ENCODE measurements around the gene PEX14.

Gene PEX14

DNA sequence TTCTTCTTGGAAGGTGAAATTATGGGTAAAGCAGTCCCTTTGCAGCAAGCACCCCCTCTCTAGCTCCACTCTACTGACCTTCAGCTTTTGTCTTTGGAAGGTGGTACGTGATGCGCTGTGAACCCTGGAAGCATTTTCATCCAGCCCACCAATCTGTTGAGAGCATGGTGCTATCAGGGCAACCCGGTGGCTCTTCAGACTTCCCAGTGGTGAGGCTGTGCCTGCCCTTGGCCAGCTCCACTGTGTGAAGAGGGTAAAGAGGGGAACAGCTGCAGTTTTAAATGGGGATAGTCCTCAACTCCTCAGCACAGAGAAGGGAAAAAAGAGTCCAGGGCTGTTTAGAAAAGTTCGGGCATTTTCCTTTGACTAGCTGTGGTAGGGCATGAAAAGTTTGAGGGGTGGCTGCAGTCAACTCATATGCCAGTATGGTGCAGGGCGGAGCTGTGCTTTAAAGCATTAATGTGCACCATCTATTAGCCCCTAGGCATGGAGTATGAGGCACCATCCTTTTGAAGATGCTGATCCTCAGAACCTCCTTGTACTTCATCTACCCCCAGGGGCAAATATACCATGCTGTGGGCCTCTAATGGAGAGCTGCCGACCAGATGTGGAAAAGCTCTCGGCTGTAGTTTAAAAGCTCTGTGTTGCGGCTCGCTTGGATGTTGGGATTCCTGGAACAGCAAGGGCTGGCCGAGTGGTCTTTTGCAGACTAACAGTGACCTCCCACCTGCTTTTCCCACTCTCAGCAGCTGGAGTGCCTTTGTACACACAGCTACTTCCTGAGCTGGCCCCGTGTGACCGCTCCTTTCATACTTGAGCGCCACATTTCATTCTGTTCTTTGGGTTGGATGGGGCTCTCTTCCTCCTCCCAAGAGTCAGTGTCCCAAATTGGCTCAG, 123.0 kb downstream of the PEX14 start:
- no peak for DNase-seq (ENCODE audit: low spot score)

DNA sequence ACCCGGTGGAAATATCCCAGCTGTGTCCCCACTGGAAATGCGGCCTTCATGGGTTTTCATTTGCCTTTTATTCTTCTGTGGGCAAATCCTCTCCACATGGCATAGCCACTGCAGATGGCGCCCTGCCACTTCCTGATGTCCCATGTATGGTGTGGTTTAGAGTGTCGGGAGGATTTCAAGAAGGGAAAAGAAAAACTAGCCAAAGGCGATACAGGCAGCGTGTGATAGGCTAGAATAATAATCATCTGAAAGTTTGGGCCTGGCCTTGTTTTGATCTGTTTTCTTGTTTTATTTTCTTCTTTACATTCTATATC, 123.6 kb downstream of the PEX14 start:
- DNase-seq (ENCODE audit: low spot score), result no peak

DNA sequence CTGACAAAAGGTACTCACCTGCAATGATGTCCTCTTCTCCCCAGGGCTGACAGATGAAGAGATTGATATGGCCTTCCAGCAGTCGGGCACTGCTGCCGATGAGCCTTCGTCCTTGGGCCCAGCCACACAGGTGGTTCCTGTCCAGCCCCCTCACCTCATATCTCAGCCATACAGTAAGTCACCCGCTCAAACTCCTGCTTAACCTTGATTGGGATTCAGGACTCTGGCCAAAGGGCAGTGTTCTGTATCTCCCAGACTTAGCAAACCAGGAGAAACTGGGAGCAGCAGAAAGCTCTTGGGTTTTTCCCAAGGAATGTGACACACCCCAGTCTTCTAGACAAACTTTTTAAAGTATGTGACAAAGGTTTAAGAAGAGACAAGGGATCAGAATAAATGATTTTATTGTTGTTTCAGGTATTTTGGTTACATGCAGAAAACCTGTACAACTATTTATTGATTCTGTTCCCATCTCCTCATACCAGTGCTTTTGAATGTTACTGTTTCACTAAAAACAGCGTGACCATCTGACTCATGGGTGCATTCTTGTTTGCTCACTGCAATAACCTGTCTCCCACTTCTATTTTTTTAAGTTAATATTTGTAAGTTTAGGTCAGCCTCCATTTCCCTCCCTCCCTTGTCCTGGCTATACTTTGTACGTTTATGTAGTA, 124.6 kb downstream of the PEX14 start:
- DNase-seq (ENCODE audit: low spot score), result no peak

DNA sequence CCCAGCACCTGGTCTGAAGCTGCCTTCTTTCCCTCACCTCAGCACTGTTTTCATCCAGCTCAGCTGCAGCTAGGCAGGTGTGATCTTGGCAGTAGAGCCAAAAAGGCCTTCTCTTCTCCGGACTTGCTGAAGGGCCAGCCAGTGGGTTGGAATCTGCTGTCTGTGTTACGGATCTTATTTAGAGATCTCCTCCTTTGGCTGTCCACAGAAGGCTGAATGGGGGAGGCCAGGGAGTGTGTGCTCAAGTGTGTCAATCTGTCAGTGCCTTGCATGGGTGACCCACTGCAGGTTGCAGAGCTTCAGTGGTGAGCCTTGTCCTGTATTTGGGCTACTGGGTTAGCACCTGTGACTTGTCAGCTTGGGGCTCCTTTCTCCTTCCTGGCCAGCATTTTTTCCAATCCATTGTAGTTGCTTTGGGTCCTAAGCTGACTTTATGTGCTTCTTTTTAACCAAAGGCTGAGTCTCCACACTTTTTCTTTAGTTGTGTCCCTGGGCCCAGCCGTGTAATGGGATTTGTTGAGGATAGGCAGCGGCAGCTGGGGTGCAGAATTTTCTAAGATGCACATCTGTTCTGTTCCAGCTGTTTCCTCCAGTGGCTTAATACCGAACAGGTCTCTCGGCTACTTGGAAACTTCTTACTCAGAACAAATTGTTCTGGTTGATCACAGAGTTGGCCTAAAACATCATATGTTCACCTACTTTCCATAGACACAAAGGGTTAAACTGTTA, 126.8 kb downstream of the PEX14 start:
- DNase-seq (ENCODE audit: low spot score), result no peak

DNA sequence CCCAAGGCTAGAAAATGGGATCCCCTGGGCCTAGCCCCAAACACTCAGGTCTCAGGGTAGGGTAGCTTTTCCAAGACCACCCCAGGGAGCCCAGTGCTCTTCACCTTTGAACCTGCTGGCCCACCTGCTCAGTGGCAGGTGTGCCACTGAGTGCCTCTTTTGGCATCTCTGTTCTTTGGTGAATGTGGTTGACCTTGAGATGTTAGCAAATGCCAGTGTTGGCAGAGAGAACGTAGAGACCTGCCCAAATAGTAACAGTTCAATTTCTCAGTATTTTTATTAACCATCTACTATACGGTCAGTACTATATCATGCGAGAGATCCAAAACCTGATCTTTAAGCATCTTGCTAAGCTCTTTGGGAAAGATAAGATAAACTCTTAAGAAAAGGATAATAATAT, 128.2 kb downstream of the PEX14 start:
- no peak for DNase-seq (ENCODE audit: low spot score)

DNA sequence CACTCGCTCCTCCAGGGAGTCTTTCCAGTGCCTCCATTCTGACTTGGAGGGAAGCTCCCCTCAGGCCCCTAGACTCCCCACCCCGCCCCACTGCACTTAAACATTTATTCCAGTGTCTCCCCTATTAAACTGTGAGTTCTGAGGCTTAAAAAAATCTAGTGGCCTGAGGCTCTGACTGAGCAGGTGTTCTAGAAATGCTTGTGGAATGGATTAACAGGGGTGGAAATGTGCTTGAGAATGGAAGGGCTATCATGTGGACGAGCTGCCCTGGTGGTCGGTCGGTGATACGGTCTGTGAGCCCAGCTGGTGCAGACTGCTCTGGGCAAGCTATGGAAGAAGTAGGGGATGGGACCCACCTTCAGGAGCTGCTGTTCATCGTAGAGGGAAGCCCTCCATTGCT, 130.2 kb downstream of the PEX14 start:
- DNase-seq (ENCODE audit: low spot score), result no peak

DNA sequence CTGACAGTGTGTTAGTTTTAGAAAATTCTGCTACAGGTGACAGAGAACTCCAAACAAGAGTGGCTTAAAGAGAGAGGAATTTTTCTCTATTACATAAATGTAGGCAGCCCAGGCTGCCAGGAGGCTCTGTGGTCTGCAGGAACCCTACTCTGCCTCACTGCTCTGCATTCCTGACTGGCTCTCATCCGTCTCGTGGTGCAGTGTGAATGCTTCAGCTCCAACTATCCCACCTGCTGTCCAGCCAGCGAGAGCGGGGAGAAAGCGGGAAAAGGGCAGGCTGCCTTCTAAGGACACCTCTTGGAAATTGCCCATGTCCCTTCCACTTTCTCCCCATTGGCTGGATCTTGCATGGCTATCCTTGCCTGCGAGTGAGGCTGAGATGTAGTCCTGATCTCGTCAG, 131.3 kb downstream of the PEX14 start:
- DNase-seq (ENCODE audit: low spot score), result no peak

DNA sequence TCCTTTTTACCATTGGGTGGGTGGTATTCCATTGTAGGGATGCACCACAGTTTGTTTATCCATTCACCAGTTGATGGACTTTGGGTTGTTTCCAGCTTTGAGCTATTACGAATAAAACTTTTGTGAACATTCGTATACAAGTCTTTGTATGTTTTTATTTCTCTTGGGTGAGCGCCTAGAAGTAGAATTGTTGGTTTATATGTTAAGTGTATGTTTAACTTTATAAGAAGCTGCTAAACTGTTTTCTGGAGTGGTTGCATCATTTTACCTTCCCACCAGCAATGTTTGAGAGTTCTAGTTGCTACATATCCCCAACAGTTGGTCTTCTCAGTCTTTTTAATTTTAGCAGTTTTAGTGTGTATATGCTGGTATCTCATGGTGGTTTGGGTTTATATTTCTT, 132.5 kb downstream of the PEX14 start:
- no peak for DNase-seq (ENCODE audit: low spot score)

DNA sequence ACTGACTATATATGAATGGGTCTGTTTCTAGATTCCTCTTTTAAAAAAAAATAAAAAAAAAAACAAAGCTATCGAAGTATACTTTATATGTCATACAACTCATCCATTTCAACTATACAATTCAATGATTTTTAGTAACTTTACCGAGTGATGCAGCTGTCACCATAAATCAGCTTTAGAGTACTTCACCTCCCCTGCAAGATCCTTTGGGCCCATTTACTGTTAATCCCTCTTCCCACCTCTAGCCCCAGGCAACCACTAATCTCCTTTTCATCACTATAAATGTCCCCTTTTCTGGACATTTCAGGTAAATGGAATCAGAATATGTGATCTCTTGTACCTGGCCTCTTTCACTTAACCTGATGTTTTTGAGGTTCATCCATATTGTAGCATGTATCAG, 133.9 kb downstream of the PEX14 start:
- DNase-seq (ENCODE audit: low spot score), result no peak

DNA sequence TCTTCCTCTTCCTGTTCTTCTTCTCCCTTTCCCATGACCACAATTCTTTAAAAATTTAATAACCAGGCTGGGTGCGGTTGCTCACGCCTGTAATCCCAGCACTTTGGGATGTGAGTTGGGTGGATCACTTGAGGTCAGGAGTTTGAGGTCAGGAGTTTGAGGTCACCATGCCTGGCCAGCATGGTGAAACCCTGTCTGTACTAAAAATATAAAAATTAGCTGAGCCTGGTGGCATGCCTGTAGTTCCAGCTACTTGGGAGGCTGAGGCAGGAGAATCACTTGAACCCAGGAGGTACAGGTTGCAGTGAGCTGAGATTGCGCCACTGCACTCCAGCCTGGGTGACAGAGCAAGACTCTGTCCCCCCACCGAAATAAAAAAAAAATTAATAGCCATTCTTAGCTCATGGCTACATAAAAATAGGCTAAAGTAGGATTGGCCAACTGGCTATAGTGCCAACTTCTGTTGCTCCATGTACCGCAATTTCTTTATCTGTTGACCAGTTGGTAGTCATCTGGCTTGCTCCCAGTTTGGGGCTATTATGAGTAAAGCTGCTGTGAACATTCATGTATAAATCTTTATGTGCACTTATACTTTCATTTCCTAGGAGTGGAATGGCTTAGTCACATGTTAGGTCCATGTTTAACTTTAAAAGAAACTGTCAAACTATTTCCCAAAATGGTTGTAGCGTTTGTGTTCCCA, 136.3 kb downstream of the PEX14 start:
- DNase-seq (ENCODE audit: low spot score), result no peak

DNA sequence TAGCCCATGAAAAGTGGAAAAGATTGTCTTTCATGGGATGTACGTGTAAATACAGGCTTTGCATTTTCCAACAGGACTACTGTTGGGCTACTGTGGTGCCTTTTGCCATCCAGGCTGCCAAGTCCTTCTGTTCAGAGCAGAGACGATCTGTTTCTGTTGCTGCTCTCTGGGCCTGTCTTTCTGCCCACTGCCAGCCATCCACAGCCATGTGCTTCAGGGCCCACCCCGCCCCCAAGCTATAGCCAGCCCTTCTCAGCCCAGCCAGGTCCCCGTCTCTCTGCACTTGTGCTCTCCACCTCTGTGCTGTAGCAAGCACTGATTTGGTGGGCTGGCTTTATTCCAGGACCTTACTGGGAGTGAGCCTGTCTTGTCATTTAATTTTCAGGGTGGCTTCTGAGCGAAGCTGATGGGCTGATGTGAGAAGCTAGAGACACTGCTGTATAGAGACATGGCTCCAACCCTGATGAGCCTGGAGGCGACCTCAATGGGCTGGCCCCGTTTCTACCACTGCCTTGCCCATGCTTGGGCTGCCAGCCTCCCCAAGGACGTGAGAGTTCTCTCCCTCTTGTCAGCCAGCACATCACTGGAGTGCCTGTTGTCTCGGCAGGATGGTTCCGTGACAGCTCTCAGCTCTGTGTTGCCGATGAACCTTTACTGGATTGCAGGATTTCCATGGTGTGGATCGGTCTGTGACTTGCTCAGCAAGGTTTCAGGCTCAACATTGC, 137.8 kb downstream of the PEX14 start:
- DNase-seq (ENCODE audit: low spot score), result no peak

DNA sequence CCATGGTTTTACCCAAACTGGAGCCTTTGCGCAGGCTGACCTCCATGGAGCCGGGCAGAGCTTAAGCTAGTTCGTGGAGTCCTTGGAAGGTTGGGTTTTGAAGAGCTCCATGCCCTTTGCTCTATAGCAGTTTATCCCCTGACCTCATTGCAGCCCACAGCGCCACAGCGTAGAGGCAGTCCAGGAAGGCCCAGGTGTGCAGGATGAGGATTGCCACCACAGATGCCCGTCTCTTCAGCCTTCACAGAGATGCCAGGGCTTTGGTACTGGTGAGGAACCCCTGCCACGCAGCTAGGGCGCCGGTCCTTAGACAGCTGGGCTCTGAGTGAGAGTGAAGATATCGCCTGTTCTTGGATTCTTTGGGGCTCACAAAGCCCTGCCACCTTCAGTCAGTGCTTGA, 138.6 kb downstream of the PEX14 start:
- DNase-seq (ENCODE audit: low spot score), result no peak

DNA sequence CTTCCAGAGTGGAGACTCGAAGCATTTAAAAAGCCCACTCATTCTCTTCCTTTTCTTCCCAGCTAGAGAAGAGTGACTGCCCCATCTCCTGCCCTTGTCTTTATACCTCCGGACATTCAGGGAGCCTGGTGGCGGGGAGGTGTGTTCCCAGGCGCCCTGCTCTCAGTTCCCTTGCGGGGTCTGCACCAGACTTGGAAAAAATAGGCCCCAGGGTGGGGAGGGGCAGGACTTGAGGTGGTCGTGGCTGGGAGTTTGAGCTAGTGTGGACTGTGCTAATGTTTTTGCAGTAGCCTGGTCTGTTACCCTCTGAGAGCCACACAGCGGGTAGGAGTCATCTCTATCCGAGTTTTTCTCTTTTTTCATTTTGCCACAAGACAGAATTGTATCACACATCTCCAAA, 139.1 kb downstream of the PEX14 start:
- no peak for DNase-seq (ENCODE audit: low spot score)

DNA sequence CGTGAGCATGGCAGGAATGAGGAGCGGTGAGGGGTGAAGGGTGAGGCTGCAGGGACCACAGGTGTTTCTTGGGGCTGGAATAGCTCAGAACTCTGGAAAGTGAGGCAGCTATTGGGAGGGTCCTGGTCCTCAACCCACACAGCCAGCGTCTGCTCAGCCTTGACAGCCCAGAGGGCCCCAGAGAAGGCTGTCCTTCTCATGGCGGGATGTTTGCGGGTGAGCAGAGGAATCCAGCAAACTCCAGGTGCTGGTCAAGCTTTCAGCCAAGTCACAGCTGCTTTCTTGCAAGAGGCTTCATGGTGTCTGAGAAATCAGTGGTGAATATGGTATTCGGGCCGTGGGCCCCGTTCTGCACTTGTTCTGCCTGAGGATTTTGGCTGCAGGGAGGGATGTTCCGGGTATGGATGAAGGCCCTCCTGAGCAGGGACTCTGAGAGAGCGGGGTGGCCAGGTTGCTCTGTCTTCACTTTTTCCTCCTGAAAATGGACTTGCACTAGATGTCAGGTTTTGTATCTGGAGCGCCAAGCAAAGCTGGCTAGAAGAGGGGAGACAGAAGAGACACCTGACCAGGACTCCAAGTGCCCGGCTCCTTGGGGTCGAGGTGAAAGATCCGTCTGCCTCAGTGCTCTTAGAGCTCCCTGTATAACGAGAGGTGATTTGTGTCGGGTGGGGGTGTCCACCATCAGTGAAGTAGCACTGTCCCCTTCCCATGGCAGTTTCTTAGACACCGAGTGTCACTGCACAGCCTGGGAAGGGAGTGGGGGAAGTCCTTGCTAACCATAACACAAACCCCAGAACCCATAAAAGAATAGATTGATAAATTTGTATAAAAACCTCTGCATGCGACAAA, 139.9 kb downstream of the PEX14 start:
- no peak for DNase-seq (ENCODE audit: low spot score)

DNA sequence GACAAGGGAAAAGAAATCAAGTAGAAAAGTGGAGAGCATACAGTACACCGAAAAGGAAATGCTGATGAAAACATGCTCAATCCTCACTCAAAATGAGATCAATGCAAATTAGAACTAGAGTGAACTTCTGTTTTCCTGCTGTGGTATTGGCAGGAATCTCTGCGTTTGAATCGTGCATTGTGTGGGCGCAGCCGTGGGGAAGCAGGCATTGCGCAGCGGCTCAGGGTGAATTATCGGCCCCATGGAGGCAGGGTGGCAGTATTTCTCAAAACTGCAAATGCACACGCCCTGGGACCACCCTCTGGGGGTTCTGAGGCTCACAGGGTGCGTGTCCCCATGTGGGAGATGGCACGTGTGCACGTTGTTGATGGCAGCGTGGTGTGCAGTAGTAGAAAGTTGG, 140.6 kb downstream of the PEX14 start:
- DNase-seq (ENCODE audit: low spot score), result no peak

DNA sequence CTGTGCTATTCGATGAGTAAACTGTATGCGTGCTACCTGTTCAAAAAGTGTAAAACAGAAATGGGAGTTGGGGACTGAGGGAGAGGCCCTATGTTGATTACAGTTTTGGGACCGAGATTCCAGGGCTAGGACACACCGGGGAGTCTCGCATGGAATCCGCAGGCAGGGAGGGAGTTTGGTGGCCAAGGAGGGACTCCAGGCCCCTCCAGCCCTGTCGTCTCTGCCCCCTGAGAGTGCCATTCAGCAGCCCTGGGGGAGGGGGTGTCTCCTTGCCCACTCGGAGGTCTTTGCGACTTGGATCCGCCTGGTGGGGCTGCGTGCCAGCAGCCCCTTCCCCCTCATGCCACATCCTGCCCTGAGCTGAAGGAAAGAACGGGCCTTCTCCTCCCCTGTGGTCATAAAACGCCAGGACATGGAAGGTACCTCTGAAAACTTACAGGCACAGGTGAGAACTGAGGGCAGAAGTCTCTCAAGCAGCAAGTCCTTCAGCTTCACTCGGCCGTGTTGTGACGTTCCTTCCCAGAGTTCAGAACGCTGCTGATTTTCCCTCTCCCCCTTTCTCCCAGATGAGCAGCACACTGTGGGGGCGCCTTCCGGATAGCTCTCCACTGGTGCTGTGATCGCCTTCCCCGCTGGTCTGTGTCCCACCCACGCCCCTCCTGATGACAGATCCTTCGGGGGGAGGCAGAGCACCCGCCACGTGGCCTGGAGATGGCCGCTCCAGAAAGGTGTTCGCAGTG, 141.4 kb downstream of the PEX14 start:
- no peak for DNase-seq (ENCODE audit: low spot score)

DNA sequence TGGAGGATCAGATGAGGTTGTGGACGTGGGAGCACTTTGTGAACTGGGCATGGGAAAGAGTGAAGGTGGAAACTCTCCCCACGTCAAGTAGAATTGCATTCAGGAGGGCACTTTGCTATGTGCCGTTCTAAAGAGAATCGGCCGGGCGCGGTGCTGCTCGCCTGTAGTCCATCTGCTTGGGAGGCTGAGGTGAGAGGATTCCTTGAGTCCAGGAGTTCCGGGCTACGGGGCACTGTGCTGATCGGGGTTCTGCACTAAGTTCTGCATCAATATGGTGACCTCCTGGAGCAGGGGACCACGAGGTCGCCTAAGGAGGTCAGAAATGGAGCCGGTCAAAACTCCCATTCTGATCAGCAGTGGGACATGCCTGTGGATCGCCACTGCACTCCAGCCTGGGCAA, 141.9 kb downstream of the PEX14 start:
- DNase-seq (ENCODE audit: low spot score), result no peak

DNA sequence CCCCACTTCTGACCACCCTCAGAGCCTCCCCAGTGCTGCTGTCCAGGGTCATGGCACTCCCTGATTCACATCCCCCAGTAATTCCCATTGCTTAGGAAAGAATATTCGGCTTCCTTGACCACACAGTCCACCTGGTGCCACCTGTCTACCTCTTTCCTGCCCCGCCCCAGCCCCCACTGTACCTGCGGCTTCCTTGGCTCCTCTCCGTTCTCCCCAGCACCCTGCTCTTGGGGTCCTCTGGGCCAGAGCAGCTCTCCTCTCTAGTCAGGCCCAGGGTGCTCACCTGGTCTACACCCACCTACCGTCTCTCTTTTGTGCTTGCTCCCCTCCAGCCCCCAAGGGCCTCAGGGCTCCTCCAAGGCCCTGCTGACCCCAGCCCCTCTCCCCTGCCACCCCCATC, 142.6 kb downstream of the PEX14 start:
- no peak for DNase-seq (ENCODE audit: low spot score)

DNA sequence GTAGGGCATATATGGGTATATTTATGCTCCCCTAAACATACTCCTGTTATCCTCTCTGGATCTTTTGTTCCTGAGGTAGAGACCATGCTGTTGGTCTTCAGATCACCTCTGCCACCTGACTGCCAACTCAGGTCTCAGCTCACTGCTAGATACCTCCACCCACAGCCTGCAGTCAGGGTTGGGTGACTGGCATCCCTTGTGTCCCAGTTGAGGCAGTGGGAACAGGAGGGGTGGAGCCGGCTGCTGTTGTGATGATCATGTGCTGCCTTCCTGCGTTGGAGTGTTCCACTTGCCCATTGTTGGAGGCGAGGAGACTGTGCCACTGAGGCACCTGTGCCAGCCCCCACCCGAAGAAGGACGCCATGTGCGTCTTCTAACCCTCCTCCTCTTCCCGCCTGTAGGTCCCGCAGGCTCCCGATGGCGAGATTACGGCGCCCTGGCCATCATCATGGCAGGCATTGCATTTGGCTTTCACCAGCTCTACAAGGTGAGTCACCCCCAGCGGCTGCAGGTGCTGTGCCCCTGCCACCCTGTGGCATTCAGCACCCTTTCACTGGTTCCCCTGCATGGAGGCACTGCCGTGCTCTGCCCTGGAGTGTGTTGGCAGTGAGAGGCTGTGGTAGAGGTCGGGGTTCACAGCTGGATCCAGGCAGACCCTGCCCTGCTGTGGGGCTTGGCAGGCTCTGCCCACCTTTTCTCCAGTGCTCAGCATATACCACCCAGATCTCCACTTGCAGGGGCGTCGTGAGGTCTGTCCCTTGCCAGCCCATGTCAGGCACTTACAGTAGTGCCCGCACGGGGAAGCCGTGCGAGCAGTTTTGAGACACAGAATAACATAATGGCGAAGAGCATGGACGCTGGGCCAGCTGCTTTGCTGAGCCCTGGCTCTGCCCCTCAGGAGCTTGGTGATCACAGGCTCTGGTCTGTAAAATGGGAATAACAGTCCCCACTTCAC, 143.5 kb downstream of the PEX14 start:
- DNase-seq (ENCODE audit: low spot score), result no peak
